ENCODE results near the gene CTDSPL. TPM values are rescaled to one million over a fixed set of nuclear protein-coding genes. Genes with fewer than 3 reads are reported as not detected.

The CTDSPL gene
- total RNA-seq, 3 donors from 2014 or later (not counting 1 experiment from before 2014, with no cell fraction given), result 0.50 to 3.4 (median 1.8) TPM

DNA sequence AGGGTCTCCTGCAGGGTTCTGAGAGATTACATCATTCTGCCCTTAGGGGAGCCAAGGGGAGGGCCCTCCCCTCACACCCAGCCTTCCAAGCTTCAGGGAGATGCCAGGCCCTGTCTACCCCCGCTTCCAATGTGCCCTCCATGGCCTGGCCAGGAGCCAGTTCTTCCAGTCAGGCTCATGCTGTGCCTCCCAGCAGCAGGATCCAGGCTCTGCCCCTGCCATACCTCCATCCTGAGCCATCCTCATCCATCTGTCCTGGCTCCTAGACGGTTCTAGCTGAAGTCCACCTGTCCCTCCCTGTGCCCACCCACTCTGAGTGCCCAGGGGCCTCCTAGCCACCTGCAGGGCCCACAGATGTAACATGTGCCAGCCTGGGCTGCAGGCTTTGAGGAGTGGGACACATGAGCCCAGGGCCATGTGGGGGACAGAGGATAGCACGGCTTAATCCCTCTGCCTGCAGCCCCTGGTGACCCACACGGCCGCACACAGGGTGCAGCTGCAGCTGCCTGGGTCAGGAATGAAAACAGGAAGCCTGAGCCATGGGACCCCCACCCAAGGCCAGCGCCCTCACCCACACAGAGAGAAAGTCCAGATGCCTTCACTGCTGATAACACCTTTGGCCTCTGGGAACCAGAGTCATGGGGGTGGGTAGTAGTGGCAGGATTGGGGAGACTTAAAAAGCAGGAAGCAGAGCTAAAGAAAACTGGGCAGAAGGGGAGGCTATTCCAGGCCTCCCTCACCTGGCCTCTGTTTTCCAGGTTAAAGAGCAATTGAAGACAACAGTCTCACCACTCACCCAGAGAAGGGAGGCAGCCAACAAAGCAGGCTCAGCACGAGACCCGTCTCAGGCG lies 156.0 kb downstream of the CTDSPL start:
- WGBS (ENCODE audit: insufficient coverage), result 83% methylated on average over 9 of the region's 9 CpGs
- DNase-seq (no peak), ATAC-seq (no peak)
- intact Hi-C loops (cut with micrococcal nuclease), result no loop called here
- Mint-ChIP-seq H3K4me3 (no peak overlapping the region), H3K36me3 (peaks cover 22% of the 10 kb centered on the region), H3K4me1 (peaks cover 5 to 28% of the 10 kb centered on the region in 2 donors), H3K27ac (no peak overlapping the region), H3K9me3 (peaks cover 0 to 3% of the 10 kb centered on the region in 2 donors), H3K27me3 (ENCODE audit: low read depth in 2 of 2) (no peaks in the 10 kb centered on the region)
- Histone ChIP-seq H3K27ac (ENCODE audit: low read length) (no peak overlapping the region), H3K27me3 (ENCODE audit: control insufficient read depth, insufficient read depth, low read length) (no peaks in the 10 kb centered on the region), H3K36me3 (ENCODE audit: control insufficient read depth, insufficient read depth, low read length) (peaks cover 23% of the 10 kb centered on the region), H3K4me1 (ENCODE audit: control insufficient read depth, insufficient read depth, low read length) (peaks cover 3% of the 10 kb centered on the region), H3K9me3 (ENCODE audit: control insufficient read depth, insufficient read depth, low read length) (peaks cover 3% of the 10 kb centered on the region), H3K4me3 (ENCODE audit: low read length) (no peak overlapping the region)
- TF ChIP-seq, protein P1, sequence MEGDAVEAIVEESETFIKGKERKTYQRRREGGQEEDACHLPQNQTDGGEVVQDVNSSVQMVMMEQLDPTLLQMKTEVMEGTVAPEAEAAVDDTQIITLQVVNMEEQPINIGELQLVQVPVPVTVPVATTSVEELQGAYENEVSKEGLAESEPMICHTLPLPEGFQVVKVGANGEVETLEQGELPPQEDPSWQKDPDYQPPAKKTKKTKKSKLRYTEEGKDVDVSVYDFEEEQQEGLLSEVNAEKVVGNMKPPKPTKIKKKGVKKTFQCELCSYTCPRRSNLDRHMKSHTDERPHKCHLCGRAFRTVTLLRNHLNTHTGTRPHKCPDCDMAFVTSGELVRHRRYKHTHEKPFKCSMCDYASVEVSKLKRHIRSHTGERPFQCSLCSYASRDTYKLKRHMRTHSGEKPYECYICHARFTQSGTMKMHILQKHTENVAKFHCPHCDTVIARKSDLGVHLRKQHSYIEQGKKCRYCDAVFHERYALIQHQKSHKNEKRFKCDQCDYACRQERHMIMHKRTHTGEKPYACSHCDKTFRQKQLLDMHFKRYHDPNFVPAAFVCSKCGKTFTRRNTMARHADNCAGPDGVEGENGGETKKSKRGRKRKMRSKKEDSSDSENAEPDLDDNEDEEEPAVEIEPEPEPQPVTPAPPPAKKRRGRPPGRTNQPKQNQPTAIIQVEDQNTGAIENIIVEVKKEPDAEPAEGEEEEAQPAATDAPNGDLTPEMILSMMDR (IDR thresholded peaks at IDR 0.05), result no peak

DNA sequence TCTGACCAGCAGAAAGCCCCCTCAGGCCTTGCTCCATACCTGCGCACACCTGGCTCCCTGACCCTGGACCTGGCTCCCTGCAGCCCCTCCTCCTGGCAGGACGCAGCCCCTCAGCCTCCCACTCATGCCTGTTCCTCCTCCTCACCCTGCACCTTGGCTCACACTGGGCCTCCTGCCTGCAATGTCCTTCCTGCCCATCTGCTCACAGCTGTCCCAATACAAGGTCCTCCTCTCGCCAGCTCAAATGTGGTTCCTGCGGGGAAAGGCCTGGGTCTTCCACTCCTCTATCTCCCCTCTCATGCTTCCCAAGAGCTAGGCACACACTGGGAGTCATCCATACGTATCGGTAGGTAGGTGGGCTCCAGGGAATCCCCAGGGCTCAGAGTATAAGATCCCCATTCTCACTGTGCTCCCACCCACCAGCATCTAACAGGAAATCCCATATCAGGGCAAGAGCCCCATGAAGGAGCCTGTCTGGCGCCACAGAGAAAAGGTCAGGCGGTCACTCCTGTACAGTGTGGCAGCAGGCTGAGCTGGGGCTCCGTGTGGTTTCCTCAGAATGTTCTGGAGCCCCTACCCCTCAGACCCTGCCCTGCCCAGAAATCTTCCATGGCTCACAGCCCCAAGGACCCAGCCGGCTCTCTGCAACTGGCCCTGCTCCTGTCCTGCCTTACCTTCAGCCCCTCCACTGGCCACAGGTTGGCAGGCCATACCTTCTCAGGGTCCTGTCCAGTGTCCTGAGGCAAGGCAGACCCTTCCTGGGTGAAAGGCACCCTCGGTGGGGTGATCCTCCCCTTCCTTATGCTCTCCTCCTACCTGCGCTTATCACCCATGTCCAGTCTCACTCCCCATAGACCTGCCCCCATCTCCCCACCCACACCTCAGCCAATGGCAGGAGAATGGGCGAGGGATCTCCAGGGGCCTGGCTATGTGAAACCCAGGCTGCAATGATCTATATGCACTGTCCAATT lies 156.9 kb downstream of the CTDSPL start:
- Mint-ChIP-seq H3K36me3 (peaks cover 21% of the 10 kb centered on the region), H3K9me3 (peaks cover 0 to 3% of the 10 kb centered on the region in 2 donors), H3K27ac (no peak overlapping the region), H3K4me3 (no peak overlapping the region), H3K27me3 (ENCODE audit: low read depth in 2 of 2) (no peaks in the 10 kb centered on the region), H3K4me1 (peaks cover 7 to 37% of the 10 kb centered on the region in 2 donors)
- peaks cover 23% of the 10 kb centered on the region for H3K36me3 ChIP-seq (ENCODE audit: control insufficient read depth, insufficient read depth, low read length)
- intact Hi-C loops (cut with micrococcal nuclease), result no loop called here
- H3K27ac ChIP-seq (ENCODE audit: low read length), result no peak overlapping the region
- ATAC-seq (no peak), DNase-seq (no peak)
- WGBS (ENCODE audit: insufficient coverage), result 91% methylated on average over 13 of the region's 13 CpGs
- TF ChIP-seq, protein P1 (IDR thresholded peaks at IDR 0.05), result no peak
- H3K27me3 ChIP-seq (ENCODE audit: control insufficient read depth, insufficient read depth, low read length), result no peaks in the 10 kb centered on the region
- H3K9me3 ChIP-seq (ENCODE audit: control insufficient read depth, insufficient read depth, low read length), result peaks cover 3% of the 10 kb centered on the region
- H3K4me3 ChIP-seq (ENCODE audit: low read length), result no peak overlapping the region
- peaks cover 12% of the 10 kb centered on the region for H3K4me1 ChIP-seq (ENCODE audit: control insufficient read depth, insufficient read depth, low read length)

DNA sequence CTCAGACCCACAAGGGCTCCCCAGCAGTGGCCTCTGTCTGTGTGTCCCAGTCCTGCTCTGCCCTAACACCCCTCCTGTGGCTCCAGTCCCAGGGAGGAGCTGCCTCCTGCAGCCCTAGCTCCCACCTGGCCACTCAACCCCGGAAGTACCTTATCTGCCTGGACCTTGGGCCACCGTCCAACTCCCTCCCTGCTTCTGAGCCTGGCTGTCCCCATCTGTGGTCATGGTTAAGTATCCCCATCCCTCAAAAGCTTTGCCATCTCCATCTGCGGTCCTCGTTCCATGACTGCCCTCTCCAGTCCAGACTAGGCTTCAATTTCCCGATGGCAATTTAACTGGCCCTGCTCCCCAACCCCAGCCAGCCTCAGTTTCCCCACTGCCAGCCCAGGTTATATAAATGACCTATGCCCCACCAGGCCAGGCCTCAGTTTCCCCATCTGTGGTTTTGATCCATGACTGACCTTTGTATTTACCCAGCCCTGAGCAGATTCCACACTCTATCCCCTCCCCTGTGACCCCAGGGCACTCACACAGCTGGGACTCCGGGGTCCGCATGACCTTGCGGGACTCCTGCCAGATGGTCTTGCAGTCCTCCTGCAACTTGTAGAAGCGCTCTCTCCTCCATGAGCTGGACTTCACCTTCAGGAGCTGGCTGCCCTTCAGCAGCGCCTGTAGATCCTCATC lies 158.1 kb downstream of the CTDSPL start:
- Mint-ChIP-seq H3K27me3 (ENCODE audit: low read depth in 2 of 2) (no peaks in the 10 kb centered on the region), H3K4me3 (no peak overlapping the region), H3K36me3 (peaks cover 9% of the 10 kb centered on the region), H3K9me3 (peaks cover 0 to 3% of the 10 kb centered on the region in 2 donors), H3K4me1 (peaks cover 12 to 49% of the 10 kb centered on the region in 2 donors), H3K27ac (peak overlapping the region in 1 of 2 donors; percentile 99)
- Histone ChIP-seq H3K27ac (ENCODE audit: low read length) (no peak overlapping the region), H3K4me3 (ENCODE audit: low read length) (no peak overlapping the region), H3K9me3 (ENCODE audit: control insufficient read depth, insufficient read depth, low read length) (peaks cover 3% of the 10 kb centered on the region), H3K27me3 (ENCODE audit: control insufficient read depth, insufficient read depth, low read length) (no peaks in the 10 kb centered on the region), H3K36me3 (ENCODE audit: control insufficient read depth, insufficient read depth, low read length) (peaks cover 23% of the 10 kb centered on the region), H3K4me1 (ENCODE audit: control insufficient read depth, insufficient read depth, low read length) (peaks cover 20% of the 10 kb centered on the region)
- intact Hi-C loops (cut with micrococcal nuclease), result no loop called here
- WGBS (ENCODE audit: insufficient coverage), result 97% methylated on average over 10 of the region's 10 CpGs
- TF ChIP-seq, protein P1 (IDR thresholded peaks at IDR 0.05), result no peak
- no peak for ATAC-seq
- DNase-seq, result no peak
